HCT116 (cell line): ENCODE measurements around the gene FBXL7. TPM values are rescaled to one million over a fixed set of nuclear protein-coding genes. Genes with fewer than 3 reads are reported as not detected.

Source experiments
- ATAC-seq: fragments of 200-7000 bp; cut with Tn5 transposase; 2 replicates; pipeline ENCODE4 v1.9.1; 2020; ENCODE audit warnings: mild to moderate bottlenecking, moderate library complexity
- BruUV-seq: library from RNA; stranded (reverse); fragments of 400-500 nt; replicated peaks from 2 replicates; lab custom pipeline; 2021; lab: Mats Ljungman, UMichigan
- CTCF ChIA-PET: fragments of 300-600 bp; sonication (Branson Sonifier 250); formaldehyde crosslinking; loops from one replicate; lab custom pipeline; 2021; ENCODE audit warnings: antibody characterized with exemption; lab: Charles Lee
- POLR2A ChIA-PET: fragments of 300-600, 350-600 bp; sonication (Branson Sonifier 250); formaldehyde crosslinking; loops from one replicate; lab custom pipeline; 2021; ENCODE audit warnings: antibody characterized with exemption; lab: Charles Lee
- RAD21 ChIA-PET, 2 experiments: fragments of 300-600 bp; sonication (Branson Sonifier 250); formaldehyde crosslinking; loops; one replicate each; lab custom pipeline; 2023; ENCODE audit warnings: low total read pairs in 2 of 2; ENCODE audit not compliant: uncharacterized antibody in 2 of 2, unreplicated experiment in 2 of 2, low non-redundant PET in 1 of 2; lab: Charles Lee
- DNase-seq: peaks from one replicate; pipeline ENCODE4 v3.0.0-alpha.2; 2010; ENCODE audit warnings: low read depth, low spot score
- H2AFZ ChIP-seq: fragments of 200-600 bp; shearing (Covaris generic), sonication (generic); 2 replicates; pipeline ENCODE4 v1.6.1; 2017; ENCODE audit warnings: low read depth, mixed run types, mixed read lengths, antibody characterized with exemption, low read length; ENCODE audit not compliant: poor library complexity, severe bottlenecking
- H3K27ac ChIP-seq: 2 replicates; pipeline ENCODE4 v1.5.1; 2012; ENCODE audit warnings: low read depth, low read length
- H3K27me3 ChIP-seq: fragments of 200-600 bp; sonication (generic); 2 replicates; pipeline ENCODE4 v1.6.1; 2016; ENCODE audit warnings: mixed run types, low read length, mixed read lengths; ENCODE audit not compliant: insufficient read depth
- H3K36me3 ChIP-seq, 2 experiments: fragments of 200-500 bp in 1 of 2; fragments of 200-600 bp in 1 of 2; sonication (Bioruptor generic) in 1 of 2; sonication (generic) in 1 of 2; 2 replicates each; pipeline versions ENCODE4 v1.5.1 to v1.6.1; 2014 to 2016; ENCODE audit warnings: low read length in 2 of 2, inconsistent platforms in 1 of 2, mixed read lengths in 1 of 2, mixed run types in 1 of 2; ENCODE audit not compliant: insufficient read depth in 2 of 2, control insufficient read depth in 1 of 2
- H3K4me1 ChIP-seq, 2 experiments: fragments of 200-600 bp in 1 of 2; sonication (generic) in 1 of 2; 2 replicates each; pipeline versions ENCODE4 v1.5.1 to v1.6.1; 2012 to 2017; ENCODE audit warnings: low read length in 2 of 2, inconsistent platforms in 1 of 2, mild to moderate bottlenecking in 1 of 2, mixed read lengths in 1 of 2, mixed run types in 1 of 2, moderate library complexity in 1 of 2; ENCODE audit not compliant: insufficient read depth in 2 of 2, control insufficient read depth in 1 of 2
- H3K4me2 ChIP-seq: fragments of 200-600 bp; sonication (generic); 2 replicates; pipeline ENCODE4 v1.6.1; 2017; ENCODE audit warnings: mixed run types, low read length, mixed read lengths
- H3K4me3 ChIP-seq, 2 experiments: fragments of 200-600 bp in 1 of 2; sonication (generic) in 1 of 2; replicated peaks in 1 of 2; 2 replicates each; pipeline ENCODE4 v1.5.1; 2011 to 2016; ENCODE audit warnings: low read length in 2 of 2, control low read depth in 1 of 2, low read depth in 1 of 2, mild to moderate bottlenecking in 1 of 2, mixed read lengths in 1 of 2, mixed run types in 1 of 2
- H3K79me2 ChIP-seq: fragments of 200-600 bp; sonication (generic); 2 replicates; pipeline ENCODE4 v1.6.1; 2017; ENCODE audit warnings: mild to moderate bottlenecking, mixed run types, low read length, moderate library complexity, mixed read lengths; ENCODE audit not compliant: insufficient read depth
- H3K9ac ChIP-seq: fragments of 200-600 bp; sonication (generic); 2 replicates; pipeline ENCODE4 v1.6.1; 2016; ENCODE audit warnings: low read length, mixed read lengths
- H3K9me2 ChIP-seq: fragments of 200-600 bp; sonication (generic), shearing (Covaris generic); 2 replicates; pipeline ENCODE4 v1.6.1; 2017; ENCODE audit warnings: mixed run types, mild to moderate bottlenecking, moderate library complexity; ENCODE audit not compliant: insufficient read depth
- H3K9me3 ChIP-seq, 2 experiments: fragments of 200-500 bp in 1 of 2; fragments of 200-600 bp in 1 of 2; sonication (Bioruptor generic) in 1 of 2; sonication (generic) in 1 of 2; 2 replicates each; pipeline ENCODE4 v1.6.1; 2014 to 2017; ENCODE audit warnings: low read length in 2 of 2, mixed read lengths in 2 of 2, inconsistent platforms in 1 of 2, low read depth in 1 of 2, mild to moderate bottlenecking in 1 of 2, mixed run types in 1 of 2, moderate library complexity in 1 of 2; ENCODE audit not compliant: control insufficient read depth in 1 of 2, insufficient read depth in 1 of 2
- H4K20me1 ChIP-seq: fragments of 200-600 bp; sonication (generic), shearing (Covaris generic); 2 replicates; pipeline ENCODE4 v1.6.1; 2017; ENCODE audit warnings: mixed run types, mild to moderate bottlenecking, moderate library complexity; ENCODE audit not compliant: insufficient read depth
- CEBPB ChIP-seq: IDR thresholded peaks from 2 replicates; pipeline ENCODE4 v1.6.1; 2012; ENCODE audit warnings: low read depth
- CTCF ChIP-seq, 3 experiments: fragments of 200-600 bp in 1 of 3; sonication (generic) in 1 of 3; IDR thresholded peaks in 2 of 3; conservative IDR thresholded peaks in 1 of 3; 2 replicates each; pipeline ENCODE4 v1.5.1; 2012 to 2017; ENCODE audit warnings: low read depth in 2 of 3, low read length in 2 of 3, antibody characterized with exemption in 1 of 3, borderline replicate concordance in 1 of 3, control low read depth in 1 of 3, mild to moderate bottlenecking in 1 of 3, mixed read lengths in 1 of 3, mixed run types in 1 of 3, moderate library complexity in 1 of 3; ENCODE audit not compliant: insufficient read depth in 1 of 3
- ELF1 ChIP-seq: IDR thresholded peaks from 2 replicates; pipeline ENCODE4 v1.6.1; 2012; ENCODE audit warnings: low read depth, borderline replicate concordance
- FOSL1 ChIP-seq: IDR thresholded peaks from 2 replicates; pipeline ENCODE4 v1.6.1; 2012; ENCODE audit warnings: low read depth
- JUND ChIP-seq: IDR thresholded peaks from 2 replicates; pipeline ENCODE4 v1.6.1; 2012
- POLR2A ChIP-seq: IDR thresholded peaks from 2 replicates; pipeline ENCODE4 v1.7.0; 2011; ENCODE audit warnings: borderline replicate concordance; ENCODE audit not compliant: insufficient read depth, insufficient read length; ENCODE audit errors: extremely low read depth
- POLR2AphosphoS5 ChIP-seq: IDR thresholded peaks from 2 replicates; pipeline ENCODE4 v1.6.1; 2011; ENCODE audit warnings: mild to moderate bottlenecking, low read depth, low read length, moderate library complexity
- RAD21 ChIP-seq: IDR thresholded peaks from 2 replicates; pipeline ENCODE4 v1.6.1; 2012; ENCODE audit warnings: low read depth, mild to moderate bottlenecking
- SRF ChIP-seq: IDR thresholded peaks from 2 replicates; pipeline ENCODE4 v1.6.1; 2012; ENCODE audit warnings: low read depth
- TCF7L2 ChIP-seq: IDR thresholded peaks from 2 replicates; pipeline ENCODE4 v1.7.0; 2011; ENCODE audit warnings: borderline replicate concordance, inconsistent platforms; ENCODE audit not compliant: insufficient read depth, insufficient read length; ENCODE audit errors: extremely low read depth
- YY1 ChIP-seq: IDR thresholded peaks from 2 replicates; pipeline ENCODE4 v1.6.1; 2011; ENCODE audit warnings: low read length, low read depth, moderate library complexity, mild to moderate bottlenecking; ENCODE audit not compliant: insufficient replicate concordance; ENCODE audit errors: extremely low read depth
- intact Hi-C: fragments of 100-400 bp; cut with micrococcal nuclease; formaldehyde crosslinking; loops from 2 replicates; pipeline ENCODE4 v1.10.0; 2022
- total RNA-seq: library from RNA; stranded (reverse); gene quantifications from one replicate; pipeline ENCODE4 v1.2.1, GENCODE V29; 2021; ENCODE audit not compliant: unreplicated experiment
- TF ChIP-seq, protein P1 (sequence below): IDR thresholded peaks from 2 replicates; pipeline ENCODE4 v1.6.1; 2012
- TF ChIP-seq, protein P2 (sequence below): IDR thresholded peaks from 2 replicates; pipeline ENCODE4 v1.6.1; 2012

Gene FBXL7
- total RNA-seq, 1 experiment from 2014 or later: 0.05 TPM

DNA sequence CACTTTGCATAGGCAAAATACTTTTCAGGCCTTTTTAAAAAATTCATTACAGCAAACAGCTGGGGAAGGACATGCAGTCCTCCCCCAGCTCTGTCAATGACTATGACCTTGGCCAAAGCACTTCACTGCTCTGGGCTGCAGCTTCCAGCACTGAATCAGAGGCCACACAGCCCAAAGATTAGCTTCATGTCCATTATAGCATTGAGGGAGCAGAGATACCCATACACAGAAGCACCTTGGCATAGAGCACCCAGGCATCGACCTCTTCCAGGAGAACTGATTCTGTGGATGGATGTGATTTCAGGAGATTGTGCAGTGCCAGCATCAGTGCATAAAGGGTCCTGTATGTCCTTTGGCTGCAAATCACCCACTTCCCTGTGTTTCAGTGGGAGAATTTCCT lies 437.7 kb downstream of the FBXL7 start:
- DNase-seq: no peak
- Histone ChIP-seq H3K9ac (no peak overlapping the region), H2AFZ (no peak overlapping the region), H3K36me3 (no peaks in the 10 kb centered on the region), H3K79me2 (no peaks in the 10 kb centered on the region), H3K4me2 (no peak overlapping the region), H3K27me3 (no peaks in the 10 kb centered on the region), H4K20me1 (no peaks in the 10 kb centered on the region), H3K9me2 (no peaks in the 10 kb centered on the region), H3K4me1 (no peaks in the 10 kb centered on the region), H3K4me3 (no peak overlapping the region), H3K9me3 (peaks cover 0 to 27% of the 10 kb centered on the region in 2 experiments; a peak in 2 of 4 replicates), H3K27ac (no peak overlapping the region)
- ATAC-seq: no peak
- ChIA-PET CTCF (no interaction called here), POLR2A (no interaction called here), RAD21 (no interaction called here)
- no peak for TF ChIP-seq CEBPB
- TF ChIP-seq YY1: no peak
- TF ChIP-seq FOSL1: no peak
- no peak for TF ChIP-seq RAD21
- TF ChIP-seq POLR2A: no peak
- no peak for TF ChIP-seq TCF7L2
- TF ChIP-seq ELF1: no peak
- TF ChIP-seq CTCF (IDR thresholded peaks at IDR 0.05 in 2 of 3, conservative IDR thresholded peaks at IDR 0.05 in 1 of 3; ENCODE audit: borderline replicate concordance in 1 of 3, insufficient read depth in 1 of 3, low read depth in 2 of 3, low read length in 2 of 3): no peak
- TF ChIP-seq, protein P1, sequence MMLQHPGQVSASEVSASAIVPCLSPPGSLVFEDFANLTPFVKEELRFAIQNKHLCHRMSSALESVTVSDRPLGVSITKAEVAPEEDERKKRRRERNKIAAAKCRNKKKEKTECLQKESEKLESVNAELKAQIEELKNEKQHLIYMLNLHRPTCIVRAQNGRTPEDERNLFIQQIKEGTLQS: no peak
- TF ChIP-seq, protein P2, sequence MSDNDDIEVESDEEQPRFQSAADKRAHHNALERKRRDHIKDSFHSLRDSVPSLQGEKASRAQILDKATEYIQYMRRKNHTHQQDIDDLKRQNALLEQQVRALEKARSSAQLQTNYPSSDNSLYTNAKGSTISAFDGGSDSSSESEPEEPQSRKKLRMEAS: no peak
- no peak for TF ChIP-seq POLR2AphosphoS5
- TF ChIP-seq JUND: no peak
- no peak for TF ChIP-seq SRF
- intact Hi-C loops: no loop called here
- BruUV-seq: no TSS peak
